Hepatocyte (in vitro differentiated cells): ENCODE data around the gene TMEM106C. TPM values are rescaled to one million over a fixed set of nuclear protein-coding genes. Genes with fewer than 3 reads are reported as not detected.
A peak's percentile ranks its signal among the peaks of the same experiment; 100 is the strongest.

ENCODE experiments used
- DNase-seq: peaks from one replicate; pipeline ENCODE4 v3.0.0-alpha.2; 2016; ENCODE audit warnings: low spot score
- H2AFZ ChIP-seq: fragments of 200-600 bp; sonication (generic); 2 replicates; pipeline ENCODE4 v1.6.0; 2016; ENCODE audit warnings: antibody characterized with exemption, mild to moderate bottlenecking
- H3K27ac ChIP-seq: fragments of 200-600 bp; sonication (generic); 2 replicates; pipeline ENCODE4 v1.5.1; 2016; ENCODE audit warnings: mild to moderate bottlenecking
- H3K27me3 ChIP-seq: fragments of 200-600 bp; sonication (generic); 2 replicates; pipeline ENCODE4 v1.6.1; 2016
- H3K36me3 ChIP-seq: fragments of 200-600 bp; sonication (generic); replicated peaks from 2 replicates; pipeline ENCODE4 v1.5.1; 2016; ENCODE audit warnings: low read depth; ENCODE audit not compliant: insufficient read depth
- H3K4me1 ChIP-seq: fragments of 200-600 bp; sonication (generic); 2 replicates; pipeline ENCODE4 v1.5.1; 2016; ENCODE audit warnings: mild to moderate bottlenecking, moderate library complexity; ENCODE audit not compliant: insufficient read depth
- H3K4me2 ChIP-seq: fragments of 200-600 bp; sonication (generic); 2 replicates; pipeline ENCODE4 v1.6.0; 2016
- H3K4me3 ChIP-seq: fragments of 200-600 bp; sonication (generic); 2 replicates; pipeline ENCODE4 v1.5.1; 2016; ENCODE audit warnings: mild to moderate bottlenecking
- H3K79me2 ChIP-seq: fragments of 200-600 bp; sonication (generic); 2 replicates; pipeline ENCODE4 v1.6.0; 2017; ENCODE audit warnings: mild to moderate bottlenecking
- H3K9me2 ChIP-seq: fragments of 200-600 bp; sonication (generic); replicated peaks from 2 replicates; pipeline ENCODE4 v1.6.0; 2017; ENCODE audit warnings: mild to moderate bottlenecking; ENCODE audit not compliant: insufficient read depth
- H3K9me3 ChIP-seq: fragments of 200-600 bp; sonication (generic); 2 replicates; pipeline ENCODE4 v1.5.1; 2016; ENCODE audit warnings: low read depth, mild to moderate bottlenecking
- H4K20me1 ChIP-seq: fragments of 200-600 bp; sonication (generic); 2 replicates; pipeline ENCODE4 v1.6.0; 2016; ENCODE audit warnings: mild to moderate bottlenecking; ENCODE audit not compliant: insufficient read depth, poor library complexity, severe bottlenecking
- CTCF ChIP-seq: fragments of 200-600 bp; sonication (generic); IDR thresholded peaks from 2 replicates; pipeline ENCODE4 v1.5.1; 2016; ENCODE audit warnings: antibody characterized with exemption, mild to moderate bottlenecking; ENCODE audit not compliant: poor library complexity
- EZH2 ChIP-seq: fragments of 200-600 bp; sonication (generic); IDR thresholded peaks from 2 replicates; pipeline ENCODE4 v1.6.1; 2016; ENCODE audit warnings: antibody characterized with exemption, mild to moderate bottlenecking, borderline replicate concordance
- EZH2phosphoT487 ChIP-seq: fragments of 200-600 bp; sonication (generic); IDR thresholded peaks from one replicate; pipeline ENCODE4 v1.6.1; 2018; ENCODE audit warnings: antibody characterized with exemption, mild to moderate bottlenecking, low read depth, moderate library complexity; ENCODE audit not compliant: unreplicated experiment, severe bottlenecking
- WGBS: methylation state at CpG from one replicate; pipeline ENCODE4 v1.1.6; 2016; ENCODE audit warnings: low lambda C conversion rate; ENCODE audit errors: missing lambda C conversion rate; 5-methylcytosine and 5-hydroxymethylcytosine counted together
- polyA plus RNA-seq: library from polyadenylated mRNA; unstranded; fragments of >200 nt; fragmentation: Nextera tagmentation; extraction: Ambion mirVana; gene quantifications from 2 replicates; pipeline ENCODE4 v1.2.1, GENCODE V29; 2016
- total RNA-seq: library from RNA; depleted of rRNA; stranded (reverse); fragments of >200 nt; gene quantifications from 2 replicates; pipeline ENCODE4 v1.2.3, GENCODE V29; 2014

Gene TMEM106C
- total and polyA plus RNA-seq, 2 experiments from 2014 or later = 101 to 113 TPM

- H3K9me3 ChIP-seq = no peaks in the 10 kb centered on the region
- H3K27ac ChIP-seq = peak overlapping the region; percentile 28
- no peak for TF ChIP-seq EZH2
- no peak for TF ChIP-seq EZH2phosphoT487
- no peak for TF ChIP-seq CTCF
- no peaks in the 10 kb centered on the region for H3K79me2 ChIP-seq
- peak; percentile 75 for DNase-seq
- H3K4me1 ChIP-seq = peaks cover 29% of the 10 kb centered on the region
- H3K36me3 ChIP-seq = no peaks in the 10 kb centered on the region
- peaks cover 29% of the 10 kb centered on the region for H3K27me3 ChIP-seq
- no peaks in the 10 kb centered on the region for H4K20me1 ChIP-seq
- H3K4me2 ChIP-seq = peak overlapping the region; percentile 95
- 7% methylated on average over 17 of the region's 18 CpGs for WGBS
- H3K4me3 ChIP-seq = peak overlapping the region; percentile 37
- peak overlapping the region; percentile 59 for H2AFZ ChIP-seq
- no peaks in the 10 kb centered on the region for H3K9me2 ChIP-seq
These were observed 37.6 kb downstream of the TMEM106C start for GRCh38 chr12:48000878-48001504.

- peaks cover 35% of the 10 kb centered on the region for H3K27me3 ChIP-seq
- H3K36me3 ChIP-seq = no peaks in the 10 kb centered on the region
- no peaks in the 10 kb centered on the region for H3K9me2 ChIP-seq
- H3K4me1 ChIP-seq = peaks cover 29% of the 10 kb centered on the region
- H3K4me2 ChIP-seq = peak overlapping the region; percentile 95
- no peaks in the 10 kb centered on the region for H4K20me1 ChIP-seq
- TF ChIP-seq CTCF (no peak), EZH2phosphoT487 (no peak), EZH2 (peak; percentile 5)
- peak overlapping the region; percentile 28 for H3K27ac ChIP-seq
- H3K79me2 ChIP-seq = no peaks in the 10 kb centered on the region
- H2AFZ ChIP-seq = peak overlapping the region; percentile 59
- 1% methylated on average over 54 of the region's 57 CpGs for WGBS
- no peaks in the 10 kb centered on the region for H3K9me3 ChIP-seq
- H3K4me3 ChIP-seq = peak overlapping the region; percentile 37
- peak; percentile 76 for DNase-seq
These were observed 38.4 kb downstream of the TMEM106C start for GRCh38 chr12:48001505-48002413.

- no peak for TF ChIP-seq CTCF
- TF ChIP-seq EZH2phosphoT487 = no peak
- TF ChIP-seq EZH2 = no peak
- H3K9me2 ChIP-seq = no peaks in the 10 kb centered on the region
- H3K36me3 ChIP-seq = no peaks in the 10 kb centered on the region
- WGBS = 3% methylated on average over 13 of the region's 13 CpGs
- H2AFZ ChIP-seq = peak overlapping the region; percentile 59
- no peaks in the 10 kb centered on the region for H3K9me3 ChIP-seq
- H3K79me2 ChIP-seq = no peaks in the 10 kb centered on the region
- DNase-seq = no peak
- H3K27me3 ChIP-seq = peaks cover 35% of the 10 kb centered on the region
- H4K20me1 ChIP-seq = no peaks in the 10 kb centered on the region
- H3K4me2 ChIP-seq = peak overlapping the region; percentile 95
- peak overlapping the region; percentile 37 for H3K4me3 ChIP-seq
- H3K27ac ChIP-seq = no peak overlapping the region
- peaks cover 29% of the 10 kb centered on the region for H3K4me1 ChIP-seq
These were observed 39.0 kb downstream of the TMEM106C start for GRCh38 chr12:48002414-48002730.
